T-helper 2 cell treated with Interferon-gamma antibody and Interleukin-4, amounts not matched to agents 100 ng/mL and 5 ng/mL, for 36 hours (primary cell): Measurements from ENCODE around the gene PTGER4. TPM values are rescaled to one million over a fixed set of nuclear protein-coding genes. Genes with fewer than 3 reads are reported as not detected.
"Not testable (repeated sequence)": the region's sequence is repeated elsewhere in the genome, so short reads cannot be mapped to it uniquely, and the experiment has no call there.

Source experiments
- intact Hi-C: fragments of 100-400 bp; cut with micrococcal nuclease; formaldehyde crosslinking; loops from one replicate; pipeline ENCODE4 v1.15.1; 2023
- total RNA-seq: library from RNA; stranded (reverse); gene quantifications from 2 replicates; pipeline ENCODE4 v1.2.3, GENCODE V29; 2022

Gene PTGER4
- total RNA-seq, 1 donor from 2014 or later: 84.2 TPM

GRCh38 chr5:40688127-40688761, 8.5 kb downstream of the PTGER4 start:
- intact Hi-C loops: loop anchor here (1.0 to 5.0 kb wide), 12 partner anchors 8 to 974 kb away; partner anchors contain the start of gene TTC33

- intact Hi-C loops: loop anchor here (1.0 to 5.0 kb wide), 12 partner anchors 9 to 975 kb away; partner anchors contain the start of gene TTC33
Observed at GRCh38 chr5:40688996-40689395, 9.3 kb downstream of the PTGER4 start.

- intact Hi-C loops: loop anchor here (2.0 to 5.0 kb wide), 7 partner anchors 65 to 669 kb away; partner anchors contain the start of gene TTC33
Observed at GRCh38 chr5:40689438-40689837, 9.7 kb downstream of the PTGER4 start.

- intact Hi-C loops: no loop called here
Observed at GRCh38 chr5:40690267-40690666, 10.6 kb downstream of the PTGER4 start.

- intact Hi-C loops: no loop called here
Observed at GRCh38 chr5:40691894-40692293, 12.2 kb downstream of the PTGER4 start.

- intact Hi-C loops: no loop called here
Observed at GRCh38 chr5:40694433-40694832, 14.7 kb downstream of the PTGER4 start.

- intact Hi-C loops: no loop called here
Observed at GRCh38 chr5:40700116-40700782, 20.5 kb downstream of the PTGER4 start.

GRCh38 chr5:40702027-40702426, 22.3 kb downstream of the PTGER4 start:
- intact Hi-C loops: not testable (repeated sequence)

GRCh38 chr5:40705484-40705883, 25.8 kb downstream of the PTGER4 start:
- intact Hi-C loops: not testable (repeated sequence)

GRCh38 chr5:40710575-40710974, 30.9 kb downstream of the PTGER4 start:
- intact Hi-C loops: not testable (repeated sequence)

GRCh38 chr5:40714001-40714400, 34.3 kb downstream of the PTGER4 start:
- intact Hi-C loops: no loop called here

GRCh38 chr5:40716000-40716399, 36.3 kb downstream of the PTGER4 start:
- intact Hi-C loops: no loop called here

GRCh38 chr5:40716590-40716989, 36.9 kb downstream of the PTGER4 start:
- intact Hi-C loops: no loop called here

- intact Hi-C loops: no loop called here
Observed at GRCh38 chr5:40717281-40717680, 37.6 kb downstream of the PTGER4 start.

- intact Hi-C loops: no loop called here
Observed at GRCh38 chr5:40720069-40720468, 40.4 kb downstream of the PTGER4 start.

GRCh38 chr5:40722497-40722911, 42.8 kb downstream of the PTGER4 start:
- intact Hi-C loops: not testable (repeated sequence)

- intact Hi-C loops: no loop called here
Observed at GRCh38 chr5:40733434-40733833, 53.7 kb downstream of the PTGER4 start.

- intact Hi-C loops: no loop called here
Observed at GRCh38 chr5:40733879-40734563, 54.3 kb downstream of the PTGER4 start.

- intact Hi-C loops: loop anchor here (5.0 kb wide), 1 partner anchor 248 kb away; no protein-coding TSS in a partner anchor
Observed at GRCh38 chr5:40734986-40735385, 55.3 kb downstream of the PTGER4 start.

GRCh38 chr5:40735609-40736008, 55.9 kb downstream of the PTGER4 start:
- intact Hi-C loops: loop anchor here (1.0 to 5.0 kb wide), 6 partner anchors 21 to 1157 kb away; no protein-coding TSS in a partner anchor

GRCh38 chr5:40736103-40736875, 56.6 kb downstream of the PTGER4 start:
- intact Hi-C loops: loop anchor here (1.0 to 5.0 kb wide), 6 partner anchors 20 to 1157 kb away; no protein-coding TSS in a partner anchor
